Naive B cell (primary cell): Measurements from ENCODE around the gene PLD1. TPM values are rescaled to one million over a fixed set of nuclear protein-coding genes. Genes with fewer than 3 reads are reported as not detected.

ENCODE experiments used
- ATAC-seq, 2 donors: fragments of 150-1000 bp; cut with Tn5 transposase; 2 replicates each; pipeline ENCODE4 v1.10.0; 2021; ENCODE audit warnings: low read depth in 2 of 2, mild to moderate bottlenecking in 2 of 2, moderate library complexity in 2 of 2
- DNase-seq: peaks from one replicate; pipeline ENCODE4 v3.0.0; 2022
- H3K27ac Mint-ChIP-seq, 6 donors: one replicate each; pipeline ENCODE4 v1.8.0; 2020 to 2022; ENCODE audit warnings: mild to moderate bottlenecking in 6 of 6, mixed read lengths in 6 of 6, moderate library complexity in 5 of 6, inconsistent platforms in 2 of 6
- H3K27me3 Mint-ChIP-seq, 3 donors: one replicate each; pipeline ENCODE4 v1.8.0; 2021 to 2022; ENCODE audit warnings: mixed read lengths in 3 of 3, mild to moderate bottlenecking in 1 of 3
- H3K36me3 Mint-ChIP-seq, 2 donors: one replicate each; pipeline ENCODE4 v1.8.0; 2020 to 2022; ENCODE audit warnings: mixed read lengths in 2 of 2, inconsistent platforms in 1 of 2, mild to moderate bottlenecking in 1 of 2
- H3K4me1 Mint-ChIP-seq, 3 donors: one replicate each; pipeline ENCODE4 v1.8.0; 2020 to 2022; ENCODE audit warnings: mixed read lengths in 3 of 3, inconsistent platforms in 1 of 3, mild to moderate bottlenecking in 1 of 3, moderate library complexity in 1 of 3
- H3K4me3 Mint-ChIP-seq, 8 donors: one replicate each; pipeline ENCODE4 v1.8.0; 2020 to 2022; ENCODE audit warnings: mild to moderate bottlenecking in 8 of 8, mixed read lengths in 8 of 8, moderate library complexity in 8 of 8, inconsistent platforms in 2 of 8
- H3K9me3 Mint-ChIP-seq, 7 donors: one replicate each; pipeline ENCODE4 v1.8.0; 2020 to 2022; ENCODE audit warnings: mixed read lengths in 7 of 7, mild to moderate bottlenecking in 5 of 7, inconsistent platforms in 2 of 7, moderate library complexity in 1 of 7
- polyA plus RNA-seq, 6 donors: library from polyadenylated mRNA; unstranded; fragments of 300-500 nt; fragmentation: Illumina TruSeq; gene quantifications; one replicate each; pipeline ENCODE4 v1.2.3, GENCODE V29; 2021; ENCODE audit warnings: low read depth in 6 of 6

The PLD1 gene
- polyA plus RNA-seq, 6 donors from 2014 or later = not detected

DNA sequence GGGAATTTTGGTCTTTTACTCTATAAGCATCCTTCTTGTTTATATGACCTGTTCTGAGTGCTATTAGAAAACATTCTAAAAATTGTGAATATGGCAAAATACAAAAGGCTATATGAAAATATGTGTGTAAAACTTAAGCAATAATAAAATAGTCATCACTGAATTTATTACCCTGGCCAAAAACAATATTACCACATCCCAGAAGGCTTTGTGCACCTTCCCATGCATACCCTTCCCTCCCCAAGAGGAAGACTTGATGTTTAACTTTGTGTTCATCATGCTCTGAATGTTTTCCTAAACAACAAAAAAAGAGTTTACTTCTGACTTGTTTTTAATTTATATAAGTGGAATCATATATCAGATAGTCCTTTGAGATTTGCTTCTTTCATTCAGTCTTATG is 195.0 kb downstream of the PLD1 start:
- ATAC-seq (no peak), DNase-seq (no peak)
- Mint-ChIP-seq H3K27me3 (peaks cover 0 to 17% (median 0%) of the 10 kb centered on the region in 3 donors), H3K4me1 (no peaks in the 10 kb centered on the region), H3K36me3 (no peaks in the 10 kb centered on the region), H3K4me3 (no peak overlapping the region), H3K27ac (no peak overlapping the region), H3K9me3 (no peaks in the 10 kb centered on the region)

DNA sequence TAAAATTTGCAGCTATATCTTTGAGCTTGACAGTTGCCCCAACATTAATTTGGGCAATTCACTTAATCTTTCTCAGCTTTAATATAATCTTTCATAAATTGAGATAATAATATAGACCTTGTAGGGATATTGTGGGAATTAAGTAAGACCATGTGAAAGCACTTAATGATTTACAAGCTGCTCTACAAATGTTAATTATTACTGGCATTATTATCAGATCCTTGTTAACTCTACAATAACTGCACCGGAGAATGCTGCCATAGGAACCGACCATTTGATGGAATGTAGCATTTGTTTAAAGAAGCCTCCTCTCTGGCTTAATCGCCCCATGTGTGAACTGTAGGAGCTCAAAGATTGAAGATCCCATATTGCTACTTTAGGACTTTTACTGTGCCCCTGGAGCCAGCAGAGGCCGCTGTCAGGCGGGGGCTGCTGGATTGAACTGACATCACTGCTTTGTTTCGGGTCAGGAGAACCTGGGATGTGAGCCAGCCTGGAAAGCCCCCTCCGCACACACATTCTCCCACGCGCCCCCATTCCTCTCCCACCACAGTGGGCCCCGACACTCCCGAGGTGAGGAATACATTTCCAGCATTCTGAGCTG is 195.9 kb downstream of the PLD1 start:
- no peak for ATAC-seq
- Mint-ChIP-seq H3K9me3 (no peaks in the 10 kb centered on the region), H3K4me1 (no peaks in the 10 kb centered on the region), H3K27me3 (peaks cover 0 to 17% (median 0%) of the 10 kb centered on the region in 3 donors), H3K27ac (no peak overlapping the region), H3K4me3 (no peak overlapping the region), H3K36me3 (no peaks in the 10 kb centered on the region)
- no peak for DNase-seq

DNA sequence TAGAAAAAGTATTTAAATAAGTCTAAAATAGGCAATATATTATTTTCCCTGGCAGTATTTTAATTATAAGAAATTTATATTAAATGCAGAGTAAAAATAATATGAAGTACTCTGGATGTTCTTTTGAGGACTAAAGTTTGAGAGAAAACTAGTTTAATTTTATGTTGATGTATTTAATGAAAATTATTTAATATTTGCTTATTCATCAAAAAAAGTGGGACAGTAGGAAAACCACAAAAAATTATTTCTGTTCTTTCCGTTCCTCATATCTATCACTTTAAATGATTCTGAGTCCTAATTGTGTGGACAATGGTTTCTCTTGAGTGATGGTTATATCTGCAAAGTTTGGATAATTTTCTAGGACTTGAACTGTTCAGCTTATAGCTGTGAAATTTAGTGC is 202.8 kb downstream of the PLD1 start:
- DNase-seq (no peak), ATAC-seq (no peak)
- H3K27me3 Mint-ChIP-seq = peaks cover 0 to 8% (median 4%) of the 10 kb centered on the region in 3 donors
- H3K9me3 Mint-ChIP-seq = no peaks in the 10 kb centered on the region
- H3K27ac Mint-ChIP-seq = no peak overlapping the region
- H3K4me1 Mint-ChIP-seq = no peaks in the 10 kb centered on the region
- H3K4me3 Mint-ChIP-seq = no peak overlapping the region
- no peaks in the 10 kb centered on the region for H3K36me3 Mint-ChIP-seq

DNA sequence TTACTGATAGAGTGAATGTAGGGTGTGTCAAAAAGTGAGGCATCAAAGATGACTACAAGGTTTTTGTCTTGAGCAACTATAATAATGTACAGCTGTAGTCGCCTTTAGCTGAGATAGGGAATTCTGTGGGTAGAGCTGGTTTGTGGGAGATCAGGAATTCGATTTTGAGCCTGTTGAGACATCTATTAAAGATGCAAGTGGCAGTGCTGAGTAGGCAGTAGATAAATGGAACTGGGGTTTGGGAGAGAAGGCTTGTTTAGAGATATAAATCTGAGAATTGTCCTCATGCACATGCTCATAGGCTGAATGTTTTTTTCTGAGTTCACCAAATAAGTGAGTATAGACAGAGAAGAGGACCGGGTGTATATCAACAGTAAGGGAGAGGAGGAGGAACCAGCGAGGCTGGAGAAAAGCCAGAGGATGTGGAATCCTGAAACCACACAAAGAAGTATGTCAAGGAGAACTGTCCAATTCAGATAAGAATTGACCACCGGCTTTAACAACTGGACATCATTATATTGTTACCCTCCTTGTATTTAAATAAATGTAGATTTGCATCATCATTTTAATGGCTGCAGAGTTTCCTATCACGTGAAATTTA is 204.0 kb downstream of the PLD1 start:
- H3K36me3 Mint-ChIP-seq = no peaks in the 10 kb centered on the region
- DNase-seq (no peak), ATAC-seq (no peak)
- no peaks in the 10 kb centered on the region for H3K4me1 Mint-ChIP-seq
- no peak overlapping the region for H3K4me3 Mint-ChIP-seq
- peaks cover 0 to 8% (median 4%) of the 10 kb centered on the region in 3 donors for H3K27me3 Mint-ChIP-seq
- no peaks in the 10 kb centered on the region for H3K9me3 Mint-ChIP-seq
- H3K27ac Mint-ChIP-seq = no peak overlapping the region

DNA sequence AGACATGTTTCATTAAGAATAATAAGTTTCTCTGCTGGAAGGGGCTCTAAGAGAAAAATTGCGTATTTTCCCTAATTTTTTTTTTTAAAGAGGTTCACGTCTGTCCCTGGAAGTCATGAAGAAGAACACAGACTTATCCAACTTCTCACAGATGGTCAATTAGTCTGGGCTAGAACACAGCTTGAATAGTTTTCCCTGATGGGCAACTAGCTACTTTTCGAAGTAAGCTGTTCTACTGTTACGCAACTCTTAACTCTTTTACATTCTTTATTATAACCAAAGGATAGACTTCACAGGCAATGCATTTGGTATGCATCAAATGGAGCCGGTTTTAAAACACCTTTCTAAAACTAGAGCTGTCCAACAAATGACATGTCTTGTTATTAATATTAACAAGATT is 205.9 kb downstream of the PLD1 start:
- DNase-seq = no peak
- H3K4me3 Mint-ChIP-seq = no peak overlapping the region
- no peaks in the 10 kb centered on the region for H3K36me3 Mint-ChIP-seq
- ATAC-seq = no peak
- H3K4me1 Mint-ChIP-seq = no peaks in the 10 kb centered on the region
- peaks cover 0 to 8% (median 0%) of the 10 kb centered on the region in 3 donors for H3K27me3 Mint-ChIP-seq
- H3K27ac Mint-ChIP-seq = no peak overlapping the region
- no peaks in the 10 kb centered on the region for H3K9me3 Mint-ChIP-seq

DNA sequence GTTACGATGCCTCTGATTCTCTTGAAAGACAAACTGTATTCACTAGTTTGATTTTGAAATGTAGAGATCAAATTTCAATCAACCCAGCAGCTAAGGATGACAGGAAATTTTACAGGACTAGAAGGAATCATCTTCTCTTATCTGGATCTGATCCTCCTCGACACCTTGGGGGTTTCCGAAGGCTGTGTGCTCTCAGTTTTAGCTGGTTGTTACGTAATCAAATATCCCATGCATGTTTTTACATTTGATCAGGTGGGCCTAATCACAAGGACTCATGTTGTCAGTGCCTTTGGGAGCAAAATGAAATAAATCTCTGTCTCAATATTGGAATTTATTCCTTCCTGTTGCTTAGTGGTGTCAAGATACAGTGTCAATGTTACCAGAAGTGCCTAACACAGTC is 208.2 kb downstream of the PLD1 start:
- peaks cover 0 to 8% (median 0%) of the 10 kb centered on the region in 3 donors for H3K27me3 Mint-ChIP-seq
- H3K27ac Mint-ChIP-seq = no peak overlapping the region
- H3K9me3 Mint-ChIP-seq = no peaks in the 10 kb centered on the region
- no peaks in the 10 kb centered on the region for H3K36me3 Mint-ChIP-seq
- H3K4me1 Mint-ChIP-seq = no peaks in the 10 kb centered on the region
- ATAC-seq (no peak), DNase-seq (no peak)
- no peak overlapping the region for H3K4me3 Mint-ChIP-seq

DNA sequence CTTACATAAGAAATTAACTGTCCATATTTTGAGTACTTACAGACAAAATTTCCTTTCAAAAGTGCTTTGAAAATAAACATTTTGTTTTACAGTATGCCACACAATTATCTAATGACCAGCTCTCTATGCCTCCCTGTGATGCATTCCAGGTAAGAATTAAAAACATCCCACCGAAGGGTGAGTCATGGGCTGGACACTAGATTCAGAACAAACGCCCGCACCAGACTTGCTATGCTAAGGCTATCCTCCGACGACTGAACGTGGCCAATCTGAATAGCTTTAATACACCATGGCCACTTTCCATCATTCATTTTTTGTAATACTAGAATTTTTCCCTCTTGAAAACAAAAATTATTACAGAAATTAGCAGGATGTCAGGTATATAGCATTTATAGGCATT is 210.3 kb downstream of the PLD1 start:
- Mint-ChIP-seq H3K4me3 (no peak overlapping the region), H3K4me1 (no peaks in the 10 kb centered on the region), H3K36me3 (no peaks in the 10 kb centered on the region), H3K9me3 (no peaks in the 10 kb centered on the region), H3K27me3 (no peaks in the 10 kb centered on the region), H3K27ac (no peak overlapping the region)
- DNase-seq (no peak), ATAC-seq (no peak)

DNA sequence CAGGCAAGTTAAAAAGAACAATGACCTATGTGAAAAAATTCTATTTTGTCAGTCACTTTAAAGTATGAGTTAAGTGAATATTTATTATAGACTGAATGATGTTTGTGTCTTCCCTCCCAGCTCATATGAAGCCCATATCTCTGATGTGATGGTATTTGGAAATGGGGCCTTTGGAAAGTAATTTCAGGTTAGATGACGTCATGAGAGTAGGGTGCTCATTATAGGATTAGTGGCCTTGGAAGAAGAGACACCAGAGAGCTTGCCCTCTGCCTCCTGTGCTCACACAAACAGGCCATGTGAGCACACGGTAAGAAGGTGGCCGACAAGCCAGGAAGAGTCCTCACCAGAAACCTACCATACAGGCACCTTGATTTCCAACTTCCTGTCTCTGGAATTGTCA is 211.3 kb downstream of the PLD1 start:
- ATAC-seq (no peak), DNase-seq (no peak)
- H3K9me3 Mint-ChIP-seq = no peaks in the 10 kb centered on the region
- H3K27ac Mint-ChIP-seq = no peak overlapping the region
- H3K4me3 Mint-ChIP-seq = no peak overlapping the region
- no peaks in the 10 kb centered on the region for H3K36me3 Mint-ChIP-seq
- no peaks in the 10 kb centered on the region for H3K4me1 Mint-ChIP-seq
- peaks cover 0 to 5% (median 0%) of the 10 kb centered on the region in 3 donors for H3K27me3 Mint-ChIP-seq

DNA sequence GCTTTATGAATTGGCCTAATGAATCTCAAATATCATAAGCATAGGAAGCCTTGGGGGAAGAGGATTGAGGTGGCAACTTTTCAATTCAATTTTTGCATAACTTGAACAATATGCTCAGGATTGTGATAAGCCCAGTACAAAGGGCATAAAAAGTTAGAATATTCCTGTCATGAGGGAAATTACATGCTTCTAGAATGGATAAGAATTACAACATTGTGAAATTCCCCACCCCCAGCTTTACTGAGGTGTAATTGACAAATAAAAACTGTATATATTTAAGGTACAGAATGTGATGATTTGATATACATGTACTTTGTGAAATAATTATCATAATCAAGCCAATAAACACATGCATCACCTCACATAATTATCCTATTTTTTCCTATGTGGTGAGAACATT is 217.5 kb downstream of the PLD1 start:
- H3K4me3 Mint-ChIP-seq = no peak overlapping the region
- ATAC-seq (no peak), DNase-seq (no peak)
- H3K36me3 Mint-ChIP-seq = no peaks in the 10 kb centered on the region
- no peaks in the 10 kb centered on the region for H3K9me3 Mint-ChIP-seq
- no peaks in the 10 kb centered on the region for H3K4me1 Mint-ChIP-seq
- no peak overlapping the region for H3K27ac Mint-ChIP-seq
- H3K27me3 Mint-ChIP-seq = peaks cover 0 to 9% (median 0%) of the 10 kb centered on the region in 3 donors

DNA sequence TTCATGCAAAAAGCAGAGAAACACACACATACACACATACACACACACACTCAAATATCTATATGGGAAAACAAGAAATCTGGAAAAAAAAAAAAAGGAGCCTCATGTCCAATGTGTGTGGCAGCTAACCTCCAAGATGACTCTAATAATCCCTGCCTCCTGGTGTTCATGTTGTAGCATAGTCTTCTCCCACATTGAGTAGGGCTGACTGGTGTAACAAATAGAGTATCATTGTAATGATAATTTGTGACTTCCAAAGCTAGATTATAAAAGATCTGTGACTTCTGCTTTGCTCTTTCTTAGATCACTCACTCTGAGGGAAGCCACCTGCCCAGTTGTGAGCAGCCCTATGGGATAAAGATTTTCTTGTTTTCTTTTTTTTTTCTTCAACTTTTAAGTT is 219.2 kb downstream of the PLD1 start:
- DNase-seq (no peak), ATAC-seq (no peak)
- H3K36me3 Mint-ChIP-seq = no peaks in the 10 kb centered on the region
- H3K4me1 Mint-ChIP-seq = no peaks in the 10 kb centered on the region
- no peak overlapping the region for H3K27ac Mint-ChIP-seq
- peaks cover 0 to 15% (median 0%) of the 10 kb centered on the region in 3 donors for H3K27me3 Mint-ChIP-seq
- H3K9me3 Mint-ChIP-seq = peaks cover 0 to 3% (median 0%) of the 10 kb centered on the region in 7 donors
- no peak overlapping the region for H3K4me3 Mint-ChIP-seq

DNA sequence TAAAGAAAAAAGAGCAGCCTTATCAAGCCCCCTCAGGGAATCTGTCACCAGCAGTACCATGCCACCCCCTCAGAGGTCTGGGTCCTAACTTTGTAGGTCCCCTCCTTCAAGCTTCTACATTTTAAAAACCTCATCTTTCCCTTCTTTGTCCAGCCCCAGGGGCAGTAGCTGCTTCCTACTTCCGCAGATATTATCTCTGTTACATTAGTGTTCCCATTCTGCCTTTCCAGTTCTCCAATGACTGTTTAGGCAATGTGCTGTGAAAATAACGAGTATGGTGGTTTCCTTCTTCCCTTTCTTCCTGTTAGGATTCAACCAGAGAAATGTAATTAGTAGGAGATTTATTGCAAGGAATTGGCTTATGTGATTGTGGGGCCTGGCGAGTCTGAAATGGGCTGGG is 224.0 kb downstream of the PLD1 start:
- Mint-ChIP-seq H3K9me3 (peaks cover 0 to 3% (median 0%) of the 10 kb centered on the region in 7 donors), H3K27ac (no peak overlapping the region), H3K27me3 (peaks cover 0 to 15% (median 0%) of the 10 kb centered on the region in 3 donors), H3K4me1 (no peaks in the 10 kb centered on the region), H3K36me3 (no peaks in the 10 kb centered on the region), H3K4me3 (no peak overlapping the region)
- ATAC-seq (no peak), DNase-seq (no peak)

DNA sequence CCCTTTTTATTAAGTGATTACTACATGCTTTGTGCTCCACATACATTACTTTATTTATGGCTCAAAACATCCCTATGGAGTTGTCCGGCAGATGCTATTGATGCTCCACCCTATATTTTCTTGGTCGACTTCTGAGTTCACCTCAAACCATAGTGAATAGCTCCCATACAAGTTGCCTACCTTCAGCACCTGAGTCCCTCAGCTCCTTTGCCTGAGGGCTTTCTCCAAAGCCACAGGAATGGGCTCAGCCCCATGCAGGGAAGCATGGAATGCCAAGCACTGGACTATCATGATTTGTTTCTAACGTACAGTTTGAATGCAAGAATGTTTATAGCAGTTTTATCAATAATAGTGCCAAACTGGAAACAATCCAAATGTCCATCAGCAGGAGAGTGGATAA is 225.2 kb downstream of the PLD1 start:
- H3K27ac Mint-ChIP-seq = no peak overlapping the region
- no peaks in the 10 kb centered on the region for H3K4me1 Mint-ChIP-seq
- no peaks in the 10 kb centered on the region for H3K36me3 Mint-ChIP-seq
- peaks cover 0 to 3% (median 0%) of the 10 kb centered on the region in 7 donors for H3K9me3 Mint-ChIP-seq
- ATAC-seq (no peak), DNase-seq (no peak)
- H3K4me3 Mint-ChIP-seq = no peak overlapping the region
- peaks cover 0 to 15% (median 0%) of the 10 kb centered on the region in 3 donors for H3K27me3 Mint-ChIP-seq

DNA sequence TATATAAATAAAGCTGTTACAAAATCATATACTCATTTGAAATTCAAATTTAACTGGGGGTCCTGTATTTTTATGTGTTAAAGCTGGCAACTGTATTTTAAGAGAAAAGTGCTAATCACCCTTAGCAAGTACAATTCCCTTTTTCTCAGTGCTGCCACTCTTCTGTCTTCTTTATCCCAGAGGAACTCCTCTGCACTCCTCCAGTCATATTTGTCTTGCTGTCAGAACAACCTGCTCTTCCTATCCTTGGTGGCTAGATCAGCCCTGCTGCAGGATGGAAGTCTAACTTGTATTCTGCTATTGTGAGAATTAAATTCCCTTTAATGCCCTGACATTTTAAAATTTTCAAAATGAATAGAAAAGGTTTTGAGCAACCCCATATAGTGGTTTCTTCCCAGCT is 226.2 kb downstream of the PLD1 start:
- Mint-ChIP-seq H3K4me1 (no peaks in the 10 kb centered on the region), H3K9me3 (peaks cover 0 to 3% (median 0%) of the 10 kb centered on the region in 7 donors), H3K36me3 (no peaks in the 10 kb centered on the region), H3K27ac (no peak overlapping the region), H3K4me3 (no peak overlapping the region), H3K27me3 (peaks cover 0 to 15% (median 3%) of the 10 kb centered on the region in 3 donors)
- no peak for DNase-seq
- ATAC-seq = no peak

DNA sequence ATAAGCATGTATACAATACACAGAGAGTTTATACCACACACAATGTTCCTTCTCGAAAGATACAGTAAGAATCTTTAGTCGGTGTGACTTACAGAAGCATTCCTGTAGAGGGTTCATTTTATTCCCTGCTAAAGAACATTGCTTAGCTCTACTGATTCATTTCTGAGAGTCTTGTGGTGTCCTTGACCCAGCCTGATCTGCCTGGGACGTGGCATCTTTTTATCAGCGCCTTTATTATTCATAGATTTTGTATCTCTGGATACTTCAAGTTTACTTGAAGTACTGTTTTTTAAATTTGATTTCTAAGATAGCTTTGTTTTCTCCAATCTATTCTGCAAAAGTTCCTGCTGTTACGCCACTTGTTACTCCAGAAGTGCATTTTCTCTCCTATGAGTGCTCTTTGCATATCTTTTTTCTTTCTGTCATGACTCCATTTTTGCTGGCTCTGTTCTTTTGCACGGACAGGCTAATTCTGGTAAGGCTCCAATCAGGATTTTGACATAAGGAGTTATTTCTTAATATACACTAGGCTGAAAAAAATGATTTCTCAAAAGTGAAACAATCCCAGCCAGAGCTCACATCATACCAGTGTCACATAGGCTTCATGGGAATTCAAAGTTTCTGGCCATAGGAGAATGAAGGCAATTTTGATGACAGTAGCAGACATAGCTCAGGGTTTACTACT is 235.6 kb downstream of the PLD1 start:
- H3K9me3 Mint-ChIP-seq = no peaks in the 10 kb centered on the region
- no peaks in the 10 kb centered on the region for H3K4me1 Mint-ChIP-seq
- DNase-seq = no peak
- ATAC-seq = no peak
- no peaks in the 10 kb centered on the region for H3K36me3 Mint-ChIP-seq
- H3K27me3 Mint-ChIP-seq = peaks cover 4 to 19% (median 11%) of the 10 kb centered on the region in 3 donors
- no peak overlapping the region for H3K4me3 Mint-ChIP-seq
- no peak overlapping the region for H3K27ac Mint-ChIP-seq
